GM19468 (cell line): ENCODE results near the gene EML6.

Experiments
- ATAC-seq: cut with Tn5 transposase; IDR thresholded peaks from one replicate; pipeline ENCODE4 v1.9.1; 2021; ENCODE audit warnings: mild to moderate bottlenecking, moderate library complexity, moderate number of reproducible peaks; ENCODE audit not compliant: unreplicated experiment; ENCODE audit errors: extremely low read depth

EML6 gene

DNA sequence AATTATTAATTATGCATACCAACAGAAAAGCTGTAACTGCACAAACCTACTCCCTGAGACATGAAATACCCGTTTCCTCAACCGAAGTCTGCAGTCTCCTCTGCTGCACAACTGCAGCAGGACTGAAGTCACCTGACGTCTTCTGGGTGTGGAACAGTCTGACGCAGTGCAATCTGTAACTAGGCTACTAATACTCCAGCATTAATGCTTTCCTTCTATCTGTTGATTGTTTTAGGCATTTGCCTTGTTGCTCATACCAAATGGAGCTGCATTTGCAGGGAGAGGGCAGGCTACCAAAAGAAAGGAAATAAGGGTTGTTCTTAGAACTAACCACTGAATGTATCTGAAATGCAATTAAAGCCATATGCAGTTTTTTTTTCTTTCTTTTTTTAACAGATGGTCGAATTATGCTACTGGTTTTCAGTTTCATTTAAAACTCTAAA lies 286.7 kb downstream of the EML6 start:
- ATAC-seq, result peak; percentile 88

DNA sequence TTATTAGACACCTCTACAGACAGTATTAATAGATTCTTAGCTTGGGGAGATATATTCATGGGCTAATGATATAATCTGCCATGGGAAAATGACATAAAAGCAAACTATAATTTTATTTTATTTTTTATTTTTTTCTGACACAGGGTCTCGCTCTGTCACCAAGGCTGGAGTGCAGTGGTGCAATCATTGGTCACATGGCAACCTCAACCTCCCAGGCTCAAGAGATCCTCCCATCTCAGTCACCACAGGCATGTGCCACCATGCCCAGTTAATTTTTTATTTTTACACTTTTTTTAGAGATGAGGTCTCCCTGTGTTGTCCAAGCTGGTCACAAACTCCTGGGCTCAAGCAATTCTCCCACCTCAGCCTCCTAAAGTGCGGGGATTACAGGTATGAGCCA lies 287.5 kb downstream of the EML6 start:
- ATAC-seq, result no peak

DNA sequence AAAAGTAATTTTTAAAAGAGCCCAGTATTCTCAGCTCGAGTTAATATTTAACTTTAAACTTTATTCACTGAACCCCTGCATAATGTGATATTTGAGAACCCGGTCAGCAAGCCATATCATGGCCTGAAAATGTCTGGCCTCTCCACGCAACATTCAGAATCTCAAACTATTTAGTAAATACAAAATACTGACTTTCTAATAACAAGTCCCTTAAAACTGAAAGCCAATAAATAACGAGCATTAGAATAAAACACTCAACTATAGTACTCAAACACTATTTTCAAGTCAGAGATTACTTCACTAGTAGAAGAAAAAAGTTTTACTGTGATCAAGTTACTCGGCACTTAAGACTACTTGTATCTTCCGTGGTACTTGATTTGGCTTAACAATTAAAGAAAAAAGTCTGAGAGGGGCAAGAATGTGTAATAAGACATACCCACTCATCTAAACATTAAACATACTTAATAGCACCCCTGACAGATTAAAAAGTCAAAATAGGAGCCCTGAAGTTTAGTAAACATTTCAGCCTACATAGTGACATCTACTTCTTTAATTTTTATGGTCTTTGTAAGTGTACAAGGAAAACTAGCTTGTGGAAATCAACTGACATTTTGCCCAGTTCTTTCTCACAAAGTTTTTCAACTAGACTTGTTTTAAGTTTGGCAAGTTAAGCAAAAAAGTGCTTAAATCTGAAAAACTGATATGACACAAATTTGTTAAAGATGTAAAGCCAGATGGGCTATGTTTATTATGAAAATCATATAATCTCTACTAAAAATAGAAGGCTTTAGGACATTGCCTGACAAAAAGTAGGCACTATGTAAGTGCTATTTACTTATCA lies 288.6 kb downstream of the EML6 start:
- ATAC-seq, result no peak

DNA sequence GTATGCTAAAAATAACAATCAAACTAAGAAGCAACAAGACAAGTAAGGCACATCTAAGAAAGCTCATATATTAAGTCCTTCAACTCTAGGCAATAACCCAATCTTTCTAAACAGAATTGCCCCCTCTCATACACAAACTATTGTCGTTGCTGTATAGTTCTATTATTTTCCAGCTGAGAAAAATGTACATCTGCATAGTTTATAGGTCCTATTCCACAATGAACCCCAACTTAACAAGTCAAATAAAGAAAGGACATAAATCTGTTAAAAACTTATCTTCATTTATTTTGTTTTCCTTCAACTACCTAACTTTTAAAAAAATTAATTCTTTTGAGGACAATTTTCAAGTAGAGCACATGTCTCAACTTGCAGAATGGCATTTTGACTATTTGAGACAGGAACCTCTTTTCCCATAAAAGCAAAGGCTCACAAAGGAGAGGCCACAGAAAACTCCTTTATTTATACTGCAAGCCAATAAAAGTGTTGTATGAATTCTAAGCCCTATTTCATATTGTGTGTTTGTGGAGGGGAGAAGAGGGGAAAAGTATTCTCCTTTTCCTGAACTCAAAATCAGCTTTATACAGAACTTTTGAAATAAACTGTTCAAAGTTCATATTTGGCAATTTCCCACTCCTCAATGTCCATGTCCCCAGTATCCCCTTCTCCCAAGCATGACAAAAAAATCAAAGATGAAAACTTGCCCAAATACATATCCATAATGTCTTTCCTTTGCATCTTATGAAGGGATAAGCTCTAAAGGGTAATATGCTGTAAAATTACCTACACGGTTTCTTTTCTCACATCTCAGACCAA lies 289.4 kb downstream of the EML6 start:
- ATAC-seq, result no peak

DNA sequence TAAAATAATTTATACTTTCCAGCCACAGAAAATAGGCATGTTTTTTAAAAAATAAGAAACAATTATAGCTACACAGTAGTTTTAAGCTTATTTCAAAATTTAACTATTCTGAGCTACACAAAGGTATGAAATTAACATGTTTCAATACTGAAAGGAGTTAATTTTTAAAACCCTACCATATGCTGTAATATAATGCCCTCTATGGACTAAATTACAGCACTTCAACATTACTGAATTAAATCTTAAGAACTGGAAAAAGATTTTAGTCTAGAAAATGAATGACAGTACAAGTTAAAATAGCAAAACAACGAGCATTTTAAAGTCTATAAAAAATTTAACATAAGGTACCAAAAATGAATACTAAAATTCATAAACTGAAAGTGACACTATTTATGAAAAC lies 290.5 kb downstream of the EML6 start:
- no peak for ATAC-seq

DNA sequence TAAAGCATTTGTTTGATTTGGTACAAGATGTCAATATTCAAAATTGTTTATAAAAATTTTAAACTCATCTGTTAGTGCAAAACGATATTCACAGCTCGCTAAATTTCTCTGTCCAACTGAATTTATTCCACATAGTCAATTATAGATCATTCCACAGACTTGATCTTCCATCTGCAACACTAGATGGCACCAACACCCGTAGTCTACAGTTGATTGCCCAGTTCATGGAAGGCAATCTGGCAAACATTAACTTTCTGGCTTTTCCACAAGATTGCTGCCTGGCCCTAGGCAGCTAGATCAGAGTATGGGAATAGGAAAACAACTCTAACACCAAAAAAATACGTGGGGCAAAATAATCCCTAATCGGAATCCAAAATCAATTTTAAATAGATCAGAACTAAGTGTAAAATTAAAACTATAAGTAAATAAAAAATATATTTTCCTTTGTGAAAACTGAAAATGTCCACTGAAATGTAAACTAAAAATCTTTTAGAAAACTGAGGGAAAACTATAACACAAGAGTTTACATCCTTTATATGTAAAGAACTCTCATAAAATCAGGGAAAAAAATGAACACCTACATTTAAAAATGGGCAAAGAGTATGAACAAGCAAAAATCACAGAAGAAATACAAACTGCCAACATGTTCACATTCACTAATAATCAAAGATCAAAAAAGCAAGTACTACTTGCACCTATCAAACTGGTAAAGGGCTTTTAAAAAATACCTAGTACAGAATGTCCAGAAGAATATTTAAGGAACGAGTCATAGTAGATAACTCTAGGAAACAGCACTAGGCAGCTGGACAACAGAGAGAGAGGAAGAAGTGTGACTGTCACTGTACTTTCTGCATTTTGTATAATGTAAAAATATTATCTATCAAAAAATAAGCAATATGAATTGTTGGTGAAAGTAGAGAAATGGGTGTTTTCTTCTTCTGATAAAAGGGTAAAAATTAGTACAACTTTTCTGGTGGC lies 291.8 kb downstream of the EML6 start:
- ATAC-seq, result no peak

DNA sequence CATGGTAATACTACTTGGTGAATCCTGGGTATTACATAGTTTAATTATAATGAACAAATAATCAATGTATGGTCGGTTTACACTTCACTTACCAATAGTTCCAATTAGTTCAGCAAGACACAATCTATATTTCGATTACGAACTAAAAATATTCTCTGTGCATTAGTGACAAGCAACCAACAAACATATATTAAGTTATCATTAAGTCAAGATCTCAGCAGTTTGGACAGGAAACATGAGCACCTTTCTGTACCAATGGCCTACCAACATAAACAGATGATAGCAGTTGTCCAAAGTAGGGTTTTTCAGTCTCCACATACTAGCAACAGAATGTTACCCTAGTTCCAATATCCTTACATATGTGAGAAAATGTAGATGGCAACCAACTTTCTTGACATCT lies 294.0 kb downstream of the EML6 start:
- ATAC-seq, result no peak

DNA sequence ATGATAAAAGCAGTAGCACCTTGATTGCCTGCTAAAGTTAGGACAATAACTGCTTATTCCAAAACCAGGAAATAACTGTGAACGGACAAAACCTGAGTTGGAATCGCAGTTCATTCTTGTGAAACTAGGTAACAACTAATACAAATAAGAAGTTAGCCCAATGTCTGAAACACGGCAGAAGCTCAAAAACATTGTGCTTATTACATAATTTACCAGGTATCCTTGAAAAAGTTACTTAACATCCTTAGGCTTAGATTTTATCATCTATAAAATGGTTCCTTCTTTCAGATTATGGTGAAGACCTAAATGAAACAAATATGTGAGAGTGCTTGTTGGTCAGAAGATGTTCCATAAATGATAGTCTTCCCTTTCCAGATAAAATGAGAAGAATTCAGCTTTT lies 294.4 kb downstream of the EML6 start:
- no peak for ATAC-seq

DNA sequence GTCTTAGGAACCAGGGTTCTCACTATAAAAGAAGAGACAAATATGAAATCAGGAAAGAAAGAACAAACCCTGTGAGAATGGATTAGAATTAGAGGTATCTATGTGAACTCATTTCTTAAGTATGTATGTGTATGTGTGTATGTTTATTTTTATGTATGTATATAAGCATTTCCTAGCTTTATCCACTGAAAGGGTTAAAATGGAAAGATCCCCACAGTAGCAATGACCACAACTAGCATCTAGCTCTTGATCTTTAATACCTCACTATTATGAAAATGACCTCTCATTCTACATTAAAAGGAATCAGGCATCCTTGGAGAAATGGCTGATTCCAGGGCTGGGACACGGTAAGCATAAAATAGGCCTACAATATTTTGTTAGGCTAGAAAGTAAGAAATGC lies 295.2 kb downstream of the EML6 start:
- ATAC-seq, result no peak

DNA sequence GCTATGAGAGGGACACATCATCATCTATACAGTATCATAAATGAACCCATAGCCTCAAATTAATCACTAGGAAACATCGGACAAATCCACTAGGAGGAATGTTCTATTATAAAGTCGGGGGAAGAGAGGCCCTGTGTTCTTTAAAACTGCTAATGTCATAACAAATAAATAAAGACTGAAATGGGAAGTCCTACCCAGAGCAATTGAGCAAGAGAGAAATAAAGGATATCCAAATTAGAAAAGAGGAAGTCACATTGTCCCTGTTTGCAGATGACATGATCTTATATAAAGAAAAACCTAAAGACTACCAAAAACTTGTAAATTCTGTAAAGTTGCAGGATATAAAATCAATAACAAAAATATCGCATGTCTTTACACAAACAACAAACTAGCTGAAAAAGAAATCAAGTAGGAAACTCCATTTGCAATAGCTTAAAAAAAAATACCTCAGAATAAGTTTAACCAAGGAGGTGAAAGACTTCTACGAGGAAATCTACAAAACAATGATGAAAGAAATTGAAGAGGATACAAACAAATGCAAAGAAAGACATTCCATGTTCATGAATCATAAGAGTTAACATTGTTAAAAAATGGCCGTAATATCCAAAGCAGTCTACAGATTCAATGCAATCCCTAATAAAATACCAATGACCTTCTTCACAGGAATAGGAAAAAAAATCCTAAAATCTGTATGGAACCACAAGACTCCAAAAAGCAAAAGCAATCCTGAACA lies 296.2 kb downstream of the EML6 start:
- ATAC-seq, result no peak
